ENCODE data around the gene IKZF1.

- TF ChIP-seq IRF1 (CRISPR knock-in tag; IDR thresholded peaks at IDR 0.05), result no peak
- no peak for TF ChIP-seq MAX (CRISPR knock-in tag; IDR thresholded peaks at IDR 0.05)
- TF ChIP-seq CTCF (IDR thresholded peaks at IDR 0.05), result no peak
- TF ChIP-seq HMGA2 (CRISPR knock-in tag; IDR thresholded peaks at IDR 0.05), result no peak
- TF ChIP-seq CREB1 (CRISPR knock-in tag; IDR thresholded peaks at IDR 0.05), result no peak
- TF ChIP-seq ATF3 (CRISPR knock-in tag; conservative IDR thresholded peaks at IDR 0.05), result no peak
- no peak for TF ChIP-seq PRDM15 (CRISPR knock-in tag; IDR thresholded peaks at IDR 0.05)
- TF ChIP-seq SP1 (CRISPR knock-in tag; conservative IDR thresholded peaks at IDR 0.05), result no peak
- no peak for TF ChIP-seq RELA (CRISPR knock-in tag; IDR thresholded peaks at IDR 0.05; ENCODE audit: borderline replicate concordance)
These were observed 25.7 kb downstream of the IKZF1 start for GRCh38 chr7:50330254-50330653.

All from WTC11 (cell line).